ENCODE results near the gene SRSF7.
"Not testable (repeated sequence)": the region's sequence is repeated elsewhere in the genome, so short reads cannot be mapped to it uniquely, and the experiment has no call there.

SRSF7 gene

GRCh38 chr2:38750891-38751595 lies at the start of gene SRSF7:
Gene SRSF7 (minus strand): TSS chr2:38751361. CDS start chr2:38751256, 105 bp downstream.
- DNase-seq, result peak; percentile 100

- DNase-seq, result no peak
Observed at GRCh38 chr2:38797953-38798352, 46.8 kb upstream of the SRSF7 start.

DNA sequence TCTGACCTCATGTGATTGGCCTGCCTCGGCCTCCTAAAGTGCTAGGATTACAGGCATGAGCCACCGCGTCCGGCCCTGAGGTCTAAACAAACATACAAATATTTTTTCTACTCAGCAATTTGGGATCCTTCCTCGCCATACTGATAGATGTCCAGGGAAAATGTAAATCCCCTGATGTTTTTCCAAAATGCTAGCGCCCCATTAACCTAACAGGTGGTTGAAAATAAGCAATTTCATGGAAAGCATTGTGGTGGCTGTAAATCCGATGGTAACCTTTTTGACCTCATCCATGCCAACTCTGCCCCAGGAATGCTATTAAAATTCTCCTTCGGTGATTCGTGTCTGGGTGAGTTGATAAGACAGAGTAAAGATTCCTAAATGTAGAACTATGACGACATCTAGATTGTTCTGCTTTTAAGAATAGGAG lies 46.1 kb upstream of the SRSF7 start:
- no peak for DNase-seq

DNA sequence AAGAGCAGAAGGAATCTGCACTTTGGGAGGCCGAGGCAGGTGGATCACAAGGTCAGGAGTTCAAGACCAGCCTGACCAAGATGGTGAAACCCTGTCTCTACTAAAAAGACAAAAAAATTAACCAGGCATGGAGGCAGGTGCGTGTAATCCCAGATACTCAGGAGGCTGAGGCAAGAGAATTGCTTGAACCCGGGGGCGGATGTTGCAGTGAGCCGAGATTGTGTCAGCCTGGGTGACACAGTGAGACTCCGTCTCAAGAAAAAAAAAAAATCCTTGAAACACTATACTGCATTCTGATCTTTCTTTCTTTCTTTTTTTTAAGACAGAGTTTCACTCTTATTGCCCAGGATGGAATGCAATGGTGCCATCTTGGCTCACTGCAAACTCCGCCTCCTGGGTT lies 43.9 kb upstream of the SRSF7 start:
- not testable (repeated sequence) for DNase-seq

- no peak for DNase-seq
Observed at GRCh38 chr2:38794235-38794946, 43.2 kb upstream of the SRSF7 start.

DNA sequence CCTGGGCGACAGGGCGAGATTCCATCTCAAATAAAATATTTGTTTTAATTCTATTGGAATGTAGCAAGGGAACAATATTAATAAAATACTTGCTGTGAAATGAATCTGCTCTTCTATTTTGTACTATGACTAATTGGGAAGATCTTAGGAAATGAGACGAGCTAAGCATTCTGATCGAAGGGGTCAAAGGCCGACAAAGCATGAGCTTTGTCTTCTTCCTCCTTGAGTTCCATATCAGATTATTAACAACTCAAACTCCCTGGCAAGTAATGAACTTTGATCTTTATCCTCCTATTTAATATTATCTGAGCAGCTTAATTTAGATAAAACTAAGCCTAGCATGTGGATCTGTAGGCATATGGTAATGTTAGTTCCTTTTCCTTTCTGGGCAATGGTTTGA lies 42.4 kb upstream of the SRSF7 start:
- no peak for DNase-seq

DNA sequence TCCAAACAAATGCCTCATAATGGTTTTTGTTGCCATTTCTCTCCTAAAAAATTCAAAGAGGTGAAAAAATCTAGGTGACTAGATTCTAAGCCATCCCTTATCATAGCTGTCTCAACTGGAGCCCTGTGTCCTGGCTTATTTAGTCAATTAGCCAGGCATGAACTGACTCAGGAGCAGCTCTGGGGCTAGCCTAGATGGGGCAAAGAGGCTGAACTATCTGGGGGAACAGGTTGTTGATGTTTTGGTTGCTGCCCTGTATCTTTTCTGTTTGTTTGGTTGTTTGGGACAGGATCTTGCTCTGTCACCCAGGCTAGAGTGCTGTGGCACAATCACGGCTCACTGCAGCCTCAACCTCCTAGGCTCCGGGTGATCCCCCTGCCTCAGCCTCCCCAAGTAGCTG lies 41.6 kb upstream of the SRSF7 start:
- no peak for DNase-seq

DNA sequence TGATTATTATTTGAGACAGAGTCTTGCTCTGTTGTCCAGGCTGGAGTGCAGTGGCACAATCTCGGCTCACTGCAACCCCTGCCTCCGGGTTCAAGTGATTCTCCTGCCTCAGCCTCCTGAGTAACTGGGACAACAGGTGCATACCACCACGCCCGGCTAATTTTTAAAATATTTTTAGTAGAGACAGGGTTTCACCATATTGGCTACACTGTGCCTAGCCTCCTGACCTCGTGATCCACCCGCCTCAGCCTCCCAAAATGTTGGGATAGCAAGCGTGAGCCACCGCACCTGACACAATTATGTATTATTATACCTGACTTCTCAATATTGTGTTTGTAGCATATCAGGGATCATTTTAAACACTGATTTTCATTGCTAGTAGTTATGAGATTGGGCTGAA lies 41.2 kb upstream of the SRSF7 start:
- not testable (repeated sequence) for DNase-seq

- DNase-seq, result no peak
Observed at GRCh38 chr2:38791744-38792143, 40.6 kb upstream of the SRSF7 start.

- DNase-seq, result no peak
Observed at GRCh38 chr2:38789691-38790090, 38.5 kb upstream of the SRSF7 start.

GRCh38 chr2:38788306-38788705 lies 37.1 kb upstream of the SRSF7 start:
- DNase-seq, result no peak

GRCh38 chr2:38783586-38783985 lies 32.4 kb upstream of the SRSF7 start:
- DNase-seq, result no peak

DNA sequence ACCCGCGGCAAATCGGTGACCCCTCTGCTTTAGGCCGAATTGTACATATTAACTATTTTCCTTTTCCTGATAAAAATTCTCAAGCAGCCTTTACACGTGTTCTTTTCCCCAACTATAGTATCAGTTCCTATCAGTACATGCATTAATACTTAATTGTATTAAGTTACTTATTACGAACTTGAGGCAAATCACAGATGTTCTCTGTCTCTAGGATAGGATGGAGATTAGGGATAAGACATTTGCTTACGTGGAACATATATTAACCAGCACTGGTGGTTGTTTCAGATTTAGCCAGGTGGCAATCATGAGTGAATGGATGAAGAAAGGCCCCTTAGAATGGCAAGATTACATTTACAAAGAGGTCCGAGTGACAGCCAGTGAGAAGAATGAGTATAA lies 27.5 kb upstream of the SRSF7 start:
- no peak for DNase-seq

GRCh38 chr2:38776531-38776930 lies 25.4 kb upstream of the SRSF7 start:
- no peak for DNase-seq

- DNase-seq, result no peak
Observed at GRCh38 chr2:38775921-38776225, 24.7 kb upstream of the SRSF7 start.

GRCh38 chr2:38775097-38775920 lies 24.1 kb upstream of the SRSF7 start:
- no peak for DNase-seq

DNA sequence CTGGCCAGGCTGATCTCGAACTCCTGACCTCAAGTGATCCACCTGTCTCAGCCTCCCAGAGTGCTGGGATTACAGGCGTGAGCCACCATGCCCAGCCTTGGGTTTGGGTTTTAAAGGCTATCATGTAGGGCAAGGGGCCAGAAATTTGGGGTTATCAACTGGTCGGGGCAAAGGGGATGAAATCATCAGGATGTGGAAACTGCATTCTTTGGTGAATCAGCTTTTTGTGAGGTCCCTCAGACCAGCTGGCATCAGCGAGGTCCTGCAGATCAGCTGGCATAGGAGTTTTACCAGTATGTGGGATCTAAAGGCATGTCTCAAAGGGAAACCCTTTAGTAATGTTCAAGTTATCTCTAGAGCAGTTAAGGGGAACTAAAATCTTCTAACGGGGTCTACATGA lies 20.5 kb upstream of the SRSF7 start:
- peak; percentile 14 for DNase-seq

DNA sequence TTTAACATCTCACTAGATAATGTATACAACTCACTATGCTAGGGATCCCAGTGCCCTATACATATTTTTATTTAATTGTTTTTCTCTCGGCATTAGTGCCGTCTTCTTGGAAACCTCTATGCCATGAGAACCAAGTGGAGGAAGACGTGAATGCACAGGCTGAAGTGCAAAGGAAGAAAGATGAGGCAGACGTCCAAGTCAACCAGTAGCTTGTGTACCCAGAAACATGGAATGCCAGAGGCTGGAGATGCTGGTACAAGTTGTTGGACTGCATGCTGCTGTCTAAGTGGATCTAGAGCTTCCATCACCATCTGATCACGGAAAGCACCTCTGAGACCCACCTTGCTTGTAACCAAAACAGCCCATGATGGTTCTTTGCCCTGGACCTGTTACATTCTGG lies 14.4 kb upstream of the SRSF7 start:
- peak; percentile 10 for DNase-seq

DNA sequence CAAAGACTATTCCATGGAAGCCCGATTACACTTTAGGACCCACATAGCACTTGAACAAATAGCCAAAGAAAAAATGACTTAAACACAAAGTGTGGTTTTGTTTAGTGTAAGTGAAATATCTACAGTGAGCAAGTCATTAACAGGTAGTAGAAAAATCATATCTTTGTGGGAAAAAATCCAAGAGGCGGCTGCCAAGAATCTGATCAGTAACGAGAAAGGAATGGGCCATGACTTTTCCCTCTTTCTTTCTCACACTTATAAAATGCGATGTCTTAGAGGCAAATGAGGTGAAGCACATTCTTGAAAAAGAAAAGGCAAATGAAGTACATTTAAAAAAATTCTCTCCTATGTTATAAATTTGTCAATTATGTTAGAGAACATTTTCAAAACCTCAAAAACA lies 14.0 kb upstream of the SRSF7 start:
- DNase-seq, result peak; percentile 88

DNA sequence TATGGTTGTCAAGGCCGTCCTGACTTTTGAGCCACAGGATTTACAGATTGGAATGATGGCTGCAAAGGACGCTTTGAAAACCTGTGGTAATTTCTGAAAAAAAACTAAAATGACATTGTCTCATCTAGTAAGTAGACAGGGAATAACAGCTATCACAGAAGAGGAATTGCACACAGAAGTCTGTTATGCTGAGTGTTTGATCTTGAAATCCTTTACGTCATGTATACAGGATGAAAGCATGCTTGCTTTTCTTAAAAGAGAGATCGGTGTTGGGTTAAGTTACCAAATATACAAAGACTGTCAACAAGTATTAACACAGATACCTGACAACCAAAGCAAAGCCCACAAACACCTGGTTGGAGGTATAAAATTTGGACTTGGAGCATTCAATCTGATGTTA lies 12.6 kb upstream of the SRSF7 start:
- no peak for DNase-seq

GRCh38 chr2:38763228-38763627 lies 12.1 kb upstream of the SRSF7 start:
- DNase-seq, result no peak

GRCh38 chr2:38755891-38756290 lies 4.7 kb upstream of the SRSF7 start:
- not testable (repeated sequence) for DNase-seq

GRCh38 chr2:38754506-38754905 lies 3.3 kb upstream of the SRSF7 start:
- no peak for DNase-seq

- no peak for DNase-seq
Observed at GRCh38 chr2:38754049-38754448, 2.9 kb upstream of the SRSF7 start.

Data from fibroblast of skin of right biceps (primary cell).